ENCODE data around the gene GTF2A1L.

- TF ChIP-seq CTCF (IDR thresholded peaks at IDR 0.05): no peak
- TF ChIP-seq POLR2A (IDR thresholded peaks at IDR 0.05): no peak
Measured at GRCh38 chr2:48725696-48726494, 108.2 kb downstream of the GTF2A1L start.

Data from uterus (tissue), 2 donors.